ENCODE measurements around the gene ZCCHC17.

GRCh38 chr1:31345635-31346034 is 48.8 kb downstream of the ZCCHC17 start:
- no peak for TF ChIP-seq CTCF (IDR thresholded peaks at IDR 0.05)
- no peak for TF ChIP-seq EMX1 (CRISPR knock-in tag; IDR thresholded peaks at IDR 0.05)
- TF ChIP-seq TEAD4 (CRISPR knock-in tag; IDR thresholded peaks at IDR 0.05), result no peak
- TF ChIP-seq SMAD4 (CRISPR knock-in tag; IDR thresholded peaks at IDR 0.05), result no peak

Measured in WTC11 (cell line).